Psoas muscle (tissue), 8 donors: ENCODE measurements around the gene ADAMTS6. TPM values are rescaled to one million over a fixed set of nuclear protein-coding genes. Genes with fewer than 3 reads are reported as not detected.

Experiments
- ATAC-seq, 4 donors: fragments of 200-7000 bp; cut with Tn5 transposase; one replicate each; pipeline ENCODE4 v1.9.1; 2020; ENCODE audit warnings: moderate library complexity in 3 of 4, mild to moderate bottlenecking in 2 of 4
- DNase-seq, 2 donors: peaks; one replicate each; pipeline ENCODE4 v3.0.0-alpha.2; 2020
- H3K27ac ChIP-seq: fragments of 200-600 bp; one replicate; pipeline ENCODE4 v1.8.0; 2022
- H3K27me3 ChIP-seq, 3 donors: fragments of 200-600 bp in 1 of 3; one replicate each; pipeline versions ENCODE4 v1.6.1 to v1.8.0; 2013 to 2022; ENCODE audit warnings: low read length in 2 of 3, mild to moderate bottlenecking in 2 of 3, moderate library complexity in 1 of 3; ENCODE audit not compliant: insufficient read depth in 3 of 3
- H3K36me3 ChIP-seq, 2 donors: fragments of 200-600 bp in 1 of 2; one replicate each; pipeline versions ENCODE4 v1.6.1 to v1.8.0; 2013 to 2022; ENCODE audit warnings: low read depth in 1 of 2, mild to moderate bottlenecking in 1 of 2, moderate library complexity in 1 of 2; ENCODE audit not compliant: insufficient read depth in 1 of 2
- H3K4me1 ChIP-seq: fragments of 200-600 bp; one replicate; pipeline ENCODE4 v1.8.0; 2022
- H3K4me3 ChIP-seq: fragments of 200-600 bp; one replicate; pipeline ENCODE4 v1.8.0; 2022; ENCODE audit warnings: mild to moderate bottlenecking
- H3K9me3 ChIP-seq: fragments of 200-600 bp; one replicate; pipeline ENCODE4 v1.8.0; 2022
- WGBS, 3 donors: extraction: QIAGEN DNeasy Blood & Tissue Kit; methylation state at CpG; one replicate each; pipeline versions ENCODE4 v1.1.6 to v1.1.7; 2013; 5-methylcytosine and 5-hydroxymethylcytosine counted together
- intact Hi-C, 2 donors: fragments of 100-400 bp; cut with DNase I; formaldehyde crosslinking; loops; one replicate each; pipeline versions ENCODE4 v1.11.0 to v1.14.2; 2022
- polyA plus RNA-seq, 3 donors: library from polyadenylated mRNA; stranded (reverse); fragments of 200-250 nt; gene quantifications; one replicate each; pipeline ENCODE4 v1.2.3, GENCODE V29; 2013
- total RNA-seq, 4 donors: library from RNA; stranded (reverse); fragmentation: NEBNext Ultra II Directional in 2 of 4; extraction: Animal tissue kit (Norgen Biotek cat#: 25700) in 2 of 4; gene quantifications; one replicate each; pipeline versions ENCODE4 v1.2.1 to v1.2.4, GENCODE V29; 2021 to 2023
- TF ChIP-seq, protein P1 (sequence below): fragments of 200-600 bp; IDR thresholded peaks from one replicate; pipeline ENCODE4 v1.8.0; 2022; ENCODE audit warnings: antibody characterized with exemption
- donor health status: healthy with polysubstance abuse.
- donor health status: DM: no; HTN: no; CAD: no; lungs with moderate emphysema.
- donor health status: Bipolar disorder and iron deficiency.
- donor health status: healthy.
- donor health status: DM: yes; HTN: yes; CAD: no.
- donor health status: DM: no; HTN: no; CAD: no.
- donor health status: DM: no; HTN: no; CAD: no.
- donor health status: DM: yes; HTN: yes; CAD: no.

ADAMTS6 gene
- total and polyA plus RNA-seq, 7 donors: 0.06 to 0.59 (median 0.24) TPM

DNA sequence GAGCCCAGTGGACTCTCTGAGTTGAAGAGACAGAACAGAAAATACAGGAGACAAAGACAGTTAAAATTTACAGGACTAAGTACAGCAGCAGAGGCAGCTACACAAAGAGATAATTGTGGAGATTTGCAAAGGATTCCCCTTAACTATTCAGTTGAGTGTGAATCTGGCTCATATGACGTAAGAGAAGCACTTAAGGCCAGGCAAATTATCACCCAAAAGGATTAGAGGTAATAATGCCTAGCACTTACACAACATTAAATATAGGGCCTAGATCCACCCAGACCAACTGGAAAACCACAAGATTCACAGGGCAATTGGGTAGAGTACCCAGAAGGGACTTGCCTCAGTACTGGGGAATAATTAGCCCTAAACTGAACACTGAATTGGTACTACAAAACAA lies 41.3 kb downstream of the ADAMTS6 start:
- DNase-seq: no peak
- no peaks in the 10 kb centered on the region for H3K9me3 ChIP-seq
- H3K4me1 ChIP-seq: no peaks in the 10 kb centered on the region
- no peak overlapping the region for H3K27ac ChIP-seq
- ATAC-seq: no peak
- no peak overlapping the region for H3K4me3 ChIP-seq
- H3K27me3 ChIP-seq: no peaks in the 10 kb centered on the region
- TF ChIP-seq, protein P1, sequence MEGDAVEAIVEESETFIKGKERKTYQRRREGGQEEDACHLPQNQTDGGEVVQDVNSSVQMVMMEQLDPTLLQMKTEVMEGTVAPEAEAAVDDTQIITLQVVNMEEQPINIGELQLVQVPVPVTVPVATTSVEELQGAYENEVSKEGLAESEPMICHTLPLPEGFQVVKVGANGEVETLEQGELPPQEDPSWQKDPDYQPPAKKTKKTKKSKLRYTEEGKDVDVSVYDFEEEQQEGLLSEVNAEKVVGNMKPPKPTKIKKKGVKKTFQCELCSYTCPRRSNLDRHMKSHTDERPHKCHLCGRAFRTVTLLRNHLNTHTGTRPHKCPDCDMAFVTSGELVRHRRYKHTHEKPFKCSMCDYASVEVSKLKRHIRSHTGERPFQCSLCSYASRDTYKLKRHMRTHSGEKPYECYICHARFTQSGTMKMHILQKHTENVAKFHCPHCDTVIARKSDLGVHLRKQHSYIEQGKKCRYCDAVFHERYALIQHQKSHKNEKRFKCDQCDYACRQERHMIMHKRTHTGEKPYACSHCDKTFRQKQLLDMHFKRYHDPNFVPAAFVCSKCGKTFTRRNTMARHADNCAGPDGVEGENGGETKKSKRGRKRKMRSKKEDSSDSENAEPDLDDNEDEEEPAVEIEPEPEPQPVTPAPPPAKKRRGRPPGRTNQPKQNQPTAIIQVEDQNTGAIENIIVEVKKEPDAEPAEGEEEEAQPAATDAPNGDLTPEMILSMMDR: no peak
- H3K36me3 ChIP-seq: no peaks in the 10 kb centered on the region
- intact Hi-C loops: no loop called here
- 84 to 96% (median 84%) methylated on average over 1 of the region's 1 CpG for WGBS, 3 donors

DNA sequence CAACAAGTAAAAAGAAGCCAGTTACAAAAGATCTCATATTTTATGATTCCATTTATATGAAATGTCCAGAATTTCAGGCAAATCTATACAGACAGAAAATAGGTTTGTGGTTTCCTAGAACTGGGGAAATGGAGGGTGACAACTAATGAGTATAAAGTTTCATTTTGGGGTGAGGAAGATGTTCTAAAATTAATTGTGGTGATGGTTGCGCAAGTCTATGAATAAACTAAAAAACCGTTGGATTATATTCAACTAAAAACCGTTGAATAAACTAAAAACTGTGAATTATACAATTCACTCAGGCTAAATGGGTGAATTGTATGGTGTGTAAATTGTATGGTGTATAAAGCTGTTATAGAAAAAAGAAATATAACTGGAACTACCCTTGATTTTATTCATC lies 47.6 kb downstream of the ADAMTS6 start:
- DNase-seq (no peak), ATAC-seq (no peak)
- intact Hi-C loops: no loop called here
- H3K27me3 ChIP-seq: no peaks in the 10 kb centered on the region
- H3K4me1 ChIP-seq: no peaks in the 10 kb centered on the region
- no peaks in the 10 kb centered on the region for H3K36me3 ChIP-seq
- H3K9me3 ChIP-seq: no peaks in the 10 kb centered on the region
- no peak overlapping the region for H3K4me3 ChIP-seq
- TF ChIP-seq, protein P1: no peak
- 87 to 90% (median 89%) methylated on average over 3 of the region's 3 CpGs for WGBS, 3 donors
- H3K27ac ChIP-seq: no peak overlapping the region

DNA sequence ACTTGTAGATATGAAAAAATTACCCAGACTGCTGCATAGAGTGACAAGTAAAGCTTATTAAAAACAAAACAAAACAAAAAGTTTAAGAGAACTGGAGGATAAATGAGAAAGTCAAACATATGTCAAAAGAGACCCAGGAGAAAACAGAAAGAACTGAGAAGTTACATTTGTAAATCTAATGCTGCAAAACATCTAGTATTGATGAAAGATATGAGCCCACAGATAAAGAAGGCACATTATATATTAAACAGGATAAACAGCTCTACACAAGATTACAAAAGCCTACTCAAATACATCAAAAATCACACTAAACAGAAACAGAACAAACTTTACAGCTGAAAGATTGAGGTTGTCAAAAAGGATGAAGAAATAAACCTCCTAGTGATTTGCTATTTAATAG lies 55.1 kb downstream of the ADAMTS6 start:
- Histone ChIP-seq H3K27ac (no peak overlapping the region), H3K4me1 (no peaks in the 10 kb centered on the region), H3K36me3 (no peaks in the 10 kb centered on the region), H3K4me3 (no peak overlapping the region), H3K27me3 (no peaks in the 10 kb centered on the region), H3K9me3 (no peaks in the 10 kb centered on the region)
- no peak for DNase-seq
- intact Hi-C loops: no loop called here
- TF ChIP-seq, protein P1: no peak
- ATAC-seq: no peak

DNA sequence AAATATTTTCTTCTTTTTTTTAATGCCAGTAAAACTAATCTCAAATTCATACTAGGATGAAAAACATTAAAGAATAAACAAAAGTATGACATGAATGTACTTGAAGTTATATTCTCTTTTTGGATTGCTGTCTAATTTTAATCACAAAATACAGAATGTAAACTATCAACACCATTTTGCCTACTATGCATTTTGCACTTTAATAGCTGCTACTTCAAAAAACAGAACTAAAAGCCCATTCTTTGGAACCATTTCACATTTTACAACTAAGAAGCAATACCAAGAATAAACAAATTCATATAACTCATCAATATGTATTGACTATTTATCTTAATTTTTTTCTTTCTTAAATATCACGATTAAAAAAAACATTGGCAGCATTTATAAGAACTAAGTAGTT lies 58.1 kb downstream of the ADAMTS6 start:
- ATAC-seq (no peak), DNase-seq (no peak)
- Histone ChIP-seq H3K27ac (no peak overlapping the region), H3K9me3 (peaks cover 4% of the 10 kb centered on the region), H3K36me3 (no peaks in the 10 kb centered on the region), H3K4me1 (no peaks in the 10 kb centered on the region), H3K27me3 (no peaks in the 10 kb centered on the region), H3K4me3 (no peak overlapping the region)
- 86 to 90% (median 87%) methylated on average over 1 of the region's 1 CpG for WGBS, 3 donors
- intact Hi-C loops: no loop called here
- TF ChIP-seq, protein P1: no peak

DNA sequence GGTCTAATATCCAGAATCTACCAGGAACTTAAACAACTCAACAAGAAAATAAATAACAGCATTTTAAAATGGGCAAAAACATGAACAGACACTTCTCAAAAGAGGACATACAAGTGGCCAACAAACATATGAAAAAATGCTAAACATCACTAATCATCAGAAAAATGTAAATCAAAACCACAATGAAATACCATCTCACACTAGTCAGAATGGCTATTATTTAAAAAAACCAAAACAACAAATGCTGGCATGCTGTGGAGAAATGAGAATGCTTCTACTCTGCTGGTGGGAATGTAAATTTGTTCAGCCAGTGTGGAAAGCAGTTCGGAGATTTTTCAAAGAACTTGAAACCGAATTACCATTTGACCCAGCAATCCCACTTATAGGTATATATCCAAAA lies 63.1 kb downstream of the ADAMTS6 start:
- TF ChIP-seq, protein P1: no peak
- no peaks in the 10 kb centered on the region for H3K4me1 ChIP-seq
- DNase-seq (no peak), ATAC-seq (no peak)
- H3K36me3 ChIP-seq: no peaks in the 10 kb centered on the region
- H3K27me3 ChIP-seq: no peaks in the 10 kb centered on the region
- H3K9me3 ChIP-seq: peaks cover 4% of the 10 kb centered on the region
- 96 to 97% (median 96%) methylated on average over 2 of the region's 2 CpGs for WGBS, 3 donors
- intact Hi-C loops: no loop called here
- H3K27ac ChIP-seq: no peak overlapping the region
- no peak overlapping the region for H3K4me3 ChIP-seq
